ENCODE results near the gene SMIM43.

Gene SMIM43

DNA sequence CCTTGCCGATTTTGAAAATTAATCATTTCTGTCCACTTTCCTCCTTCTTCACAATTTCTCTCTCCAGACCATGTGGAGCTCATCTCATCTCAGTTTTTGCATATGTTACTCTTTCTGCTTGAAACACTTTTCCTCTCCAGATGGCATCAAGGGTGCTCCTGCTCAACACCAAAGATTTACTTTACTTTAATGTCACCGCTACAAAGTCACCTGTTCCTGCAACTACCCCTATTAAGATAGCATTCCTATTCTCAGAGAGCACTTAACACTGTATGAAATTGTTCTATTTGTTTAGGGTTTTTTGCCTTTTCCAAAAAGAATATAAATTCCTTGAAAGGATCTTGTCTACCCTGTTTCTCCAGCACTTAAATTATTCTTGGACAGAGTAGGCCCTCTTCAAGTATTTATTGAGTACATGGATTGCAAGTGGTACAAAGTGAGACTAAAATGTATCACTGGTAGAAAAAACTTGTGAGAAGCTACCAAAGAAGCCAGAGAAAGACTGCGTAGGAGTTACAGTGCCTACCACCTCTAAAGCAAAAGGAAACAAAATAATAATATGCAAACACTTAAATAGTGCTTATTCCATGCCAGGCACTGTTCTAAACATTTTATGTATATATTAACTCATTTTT is 35.0 kb upstream of the SMIM43 start:
- TF ChIP-seq, protein P1, sequence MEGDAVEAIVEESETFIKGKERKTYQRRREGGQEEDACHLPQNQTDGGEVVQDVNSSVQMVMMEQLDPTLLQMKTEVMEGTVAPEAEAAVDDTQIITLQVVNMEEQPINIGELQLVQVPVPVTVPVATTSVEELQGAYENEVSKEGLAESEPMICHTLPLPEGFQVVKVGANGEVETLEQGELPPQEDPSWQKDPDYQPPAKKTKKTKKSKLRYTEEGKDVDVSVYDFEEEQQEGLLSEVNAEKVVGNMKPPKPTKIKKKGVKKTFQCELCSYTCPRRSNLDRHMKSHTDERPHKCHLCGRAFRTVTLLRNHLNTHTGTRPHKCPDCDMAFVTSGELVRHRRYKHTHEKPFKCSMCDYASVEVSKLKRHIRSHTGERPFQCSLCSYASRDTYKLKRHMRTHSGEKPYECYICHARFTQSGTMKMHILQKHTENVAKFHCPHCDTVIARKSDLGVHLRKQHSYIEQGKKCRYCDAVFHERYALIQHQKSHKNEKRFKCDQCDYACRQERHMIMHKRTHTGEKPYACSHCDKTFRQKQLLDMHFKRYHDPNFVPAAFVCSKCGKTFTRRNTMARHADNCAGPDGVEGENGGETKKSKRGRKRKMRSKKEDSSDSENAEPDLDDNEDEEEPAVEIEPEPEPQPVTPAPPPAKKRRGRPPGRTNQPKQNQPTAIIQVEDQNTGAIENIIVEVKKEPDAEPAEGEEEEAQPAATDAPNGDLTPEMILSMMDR (IDR thresholded peaks at IDR 0.05; ENCODE audit: insufficient read depth, missing control alignments): no peak
- DNase-seq (ENCODE audit: insufficient read length, low spot score): no peak

DNA sequence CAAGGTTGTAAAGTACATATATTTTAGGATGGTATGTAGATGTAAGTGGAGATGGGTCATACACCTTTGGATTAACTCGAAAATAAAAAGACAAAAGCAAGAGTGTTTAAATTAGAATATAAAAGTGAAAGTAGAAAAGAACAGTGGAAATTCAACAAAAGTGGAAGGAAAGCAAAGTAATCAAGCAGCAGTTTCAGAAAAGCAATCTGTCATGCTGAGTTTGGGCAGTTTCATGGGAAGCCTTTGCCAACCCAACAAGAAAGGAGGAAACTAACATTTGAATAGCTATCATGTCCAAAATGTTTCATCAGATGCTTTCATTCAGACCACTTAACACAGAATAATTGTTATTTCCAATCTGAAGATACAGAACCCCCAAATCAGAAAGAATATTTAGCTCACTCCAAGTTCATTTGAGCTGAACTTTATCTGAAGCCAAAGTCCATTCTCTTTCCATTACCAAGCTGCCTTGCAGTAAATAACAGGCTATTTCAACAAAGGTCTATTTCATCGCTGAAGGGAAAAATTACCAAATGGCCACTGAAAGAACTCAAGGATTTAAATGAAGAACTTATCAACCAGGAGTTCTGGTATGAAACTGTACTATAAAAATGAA is 34.4 kb upstream of the SMIM43 start:
- DNase-seq (ENCODE audit: insufficient read length, low spot score): no peak
- TF ChIP-seq, protein P1 (IDR thresholded peaks at IDR 0.05; ENCODE audit: insufficient read depth, missing control alignments): no peak
- FAIRE-seq: no peak

More for the DNA sequence above, 35.0 kb upstream of the SMIM43 start:
- FAIRE-seq: no peak

DNA sequence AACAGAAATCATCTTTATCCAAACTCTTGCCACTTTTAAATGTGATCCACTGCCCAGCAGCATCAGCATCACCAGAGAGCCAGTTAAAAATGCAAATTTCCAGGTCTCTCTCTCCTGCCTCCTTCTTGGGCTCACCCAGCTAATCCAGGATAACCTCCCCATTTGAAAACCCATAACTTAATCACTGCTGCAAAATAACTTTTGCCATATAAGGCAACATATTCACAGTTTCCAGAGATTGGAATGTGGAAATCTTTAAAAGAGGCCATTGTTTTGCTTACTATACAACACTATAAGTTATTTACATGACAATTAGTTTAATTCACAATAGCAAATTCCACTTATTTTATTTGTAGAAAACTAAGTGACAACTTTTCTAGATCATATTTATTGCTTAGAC is 31.3 kb upstream of the SMIM43 start:
- FAIRE-seq (no peak), DNase-seq (ENCODE audit: insufficient read length, low spot score) (no peak)
- TF ChIP-seq, protein P1 (IDR thresholded peaks at IDR 0.05; ENCODE audit: insufficient read depth, missing control alignments): no peak

DNA sequence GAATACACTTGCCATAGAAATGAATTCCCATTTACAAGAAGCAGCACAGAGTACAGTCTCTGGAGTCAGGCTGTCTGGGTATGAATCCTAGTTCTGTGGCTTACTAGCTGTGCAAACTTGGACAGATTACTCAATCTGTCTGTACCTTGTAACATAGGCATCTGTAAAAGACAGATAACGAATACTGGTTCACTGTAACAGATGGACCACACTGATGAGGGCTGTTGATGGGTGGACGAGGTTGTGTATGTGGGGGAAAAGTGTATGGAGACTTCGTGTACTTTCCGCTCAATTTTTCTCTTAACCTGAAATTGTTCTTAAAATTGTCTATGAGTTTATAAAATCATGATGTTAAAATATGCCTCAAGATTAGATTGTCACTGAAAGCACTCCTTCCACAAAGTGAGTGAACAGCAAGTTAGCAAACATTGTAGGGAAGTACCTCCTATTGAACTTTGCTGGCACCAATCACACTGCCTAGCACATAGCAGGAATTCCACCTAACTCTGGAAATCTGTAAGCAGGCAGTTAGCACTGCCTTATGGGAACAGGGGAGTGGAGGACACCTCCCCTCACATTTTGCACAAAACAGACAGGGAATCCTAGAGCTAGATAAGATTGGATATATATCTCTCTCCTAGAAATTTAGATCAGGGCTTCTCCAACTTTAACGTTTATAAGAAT is 29.7 kb upstream of the SMIM43 start:
- TF ChIP-seq, protein P1 (IDR thresholded peaks at IDR 0.05; ENCODE audit: insufficient read depth, missing control alignments): no peak
- FAIRE-seq: no peak
- no peak for DNase-seq (ENCODE audit: insufficient read length, low spot score)

DNA sequence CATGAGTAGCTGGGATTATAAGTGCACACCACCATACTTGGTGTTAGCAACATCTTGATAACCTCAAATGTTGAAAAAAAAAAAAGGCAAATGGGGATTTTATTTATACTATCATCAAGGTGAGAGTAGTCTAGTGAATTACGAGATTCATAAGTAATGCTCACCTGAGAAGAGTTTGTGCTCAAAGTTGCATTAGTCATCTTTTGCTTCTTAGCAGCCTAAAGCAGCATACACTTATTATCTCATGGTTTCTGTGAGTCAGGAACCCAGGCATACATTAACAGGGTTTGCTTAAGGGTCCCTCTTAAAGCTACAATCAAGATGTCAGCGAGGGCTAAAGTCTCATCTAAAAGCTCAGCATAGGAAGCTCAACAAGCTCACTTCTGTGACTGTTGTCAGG is 28.0 kb upstream of the SMIM43 start:
- DNase-seq (ENCODE audit: insufficient read length, low spot score): no peak
- FAIRE-seq: no peak
- TF ChIP-seq, protein P1 (IDR thresholded peaks at IDR 0.05; ENCODE audit: insufficient read depth, missing control alignments): no peak

DNA sequence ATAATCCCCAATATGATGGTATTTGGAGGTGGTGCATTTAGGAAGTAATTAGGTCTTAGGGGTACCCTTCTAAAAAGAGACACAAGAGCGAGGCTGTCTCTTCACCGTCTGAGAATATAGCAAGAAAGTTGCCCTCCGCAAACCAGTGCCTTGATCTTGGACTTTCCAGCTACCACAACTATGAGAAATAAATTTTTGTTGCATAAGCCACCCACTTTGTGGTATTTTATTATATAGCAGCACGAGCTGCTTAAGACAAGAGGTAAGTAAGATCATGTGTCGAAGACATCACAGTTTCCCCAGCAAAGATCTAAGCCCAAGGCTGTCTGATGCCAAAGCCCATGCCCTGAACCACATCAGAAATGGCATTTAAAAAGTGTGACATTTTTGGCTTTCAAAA is 26.5 kb upstream of the SMIM43 start:
- DNase-seq (ENCODE audit: insufficient read length, low spot score) (no peak), FAIRE-seq (no peak)
- TF ChIP-seq, protein P1 (IDR thresholded peaks at IDR 0.05; ENCODE audit: insufficient read depth, missing control alignments): no peak

DNA sequence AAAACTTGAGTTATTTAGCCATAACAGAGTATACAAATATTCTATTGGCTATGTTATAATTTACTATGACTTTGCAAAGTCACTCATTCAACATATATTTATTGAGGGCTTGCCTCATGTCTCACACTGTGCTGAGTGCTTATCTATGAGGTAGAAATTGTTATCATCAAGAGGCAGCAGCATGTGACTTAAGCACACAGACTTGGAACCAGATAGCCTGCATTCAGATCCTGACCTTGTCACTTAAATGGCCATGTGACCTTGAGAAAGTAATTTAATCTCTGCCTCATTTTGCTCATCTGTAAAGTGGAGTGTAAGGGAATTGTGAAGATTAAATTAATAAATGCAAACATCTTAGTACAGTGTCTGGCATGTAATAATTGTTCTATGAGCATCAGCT is 26.0 kb upstream of the SMIM43 start:
- TF ChIP-seq, protein P1 (IDR thresholded peaks at IDR 0.05; ENCODE audit: insufficient read depth, missing control alignments): no peak
- FAIRE-seq: no peak
- no peak for DNase-seq (ENCODE audit: insufficient read length, low spot score)

Data from D721Med (cell line).